Measurements from ENCODE around the gene SLC44A5. TPM values are rescaled to one million over a fixed set of nuclear protein-coding genes. Genes with fewer than 3 reads are reported as not detected.
"Not testable (repeated sequence)": the region's sequence is repeated elsewhere in the genome, so short reads cannot be mapped to it uniquely, and the experiment has no call there.

SLC44A5 gene
- total RNA-seq, 4 donors from 2014 or later, result 0.25 to 0.37 (median 0.34) TPM

DNA sequence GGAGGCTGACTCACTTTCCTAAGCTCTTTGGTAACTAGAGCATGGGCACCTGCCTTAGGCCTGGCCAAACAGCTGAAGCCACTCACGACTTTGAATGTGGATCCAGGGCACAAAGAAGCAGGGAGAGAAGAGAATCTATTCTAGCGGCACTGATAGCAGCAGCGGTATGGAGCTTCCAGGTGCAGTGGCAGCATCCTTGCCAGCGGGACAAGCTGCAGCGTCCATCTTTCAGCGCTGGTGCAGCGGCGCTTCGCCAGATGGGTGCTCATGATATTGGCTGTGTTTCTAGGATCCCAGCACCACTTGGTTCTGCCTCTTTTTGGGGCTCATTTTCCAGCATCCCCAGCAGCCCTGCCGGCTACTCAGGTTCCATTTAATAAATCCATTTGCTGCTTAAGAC is 184.2 kb downstream of the SLC44A5 start:
- ATAC-seq (ENCODE audit: low FRiP score) (no peak), DNase-seq (ENCODE audit: low spot score) (no peak)
- TF ChIP-seq, protein P1, sequence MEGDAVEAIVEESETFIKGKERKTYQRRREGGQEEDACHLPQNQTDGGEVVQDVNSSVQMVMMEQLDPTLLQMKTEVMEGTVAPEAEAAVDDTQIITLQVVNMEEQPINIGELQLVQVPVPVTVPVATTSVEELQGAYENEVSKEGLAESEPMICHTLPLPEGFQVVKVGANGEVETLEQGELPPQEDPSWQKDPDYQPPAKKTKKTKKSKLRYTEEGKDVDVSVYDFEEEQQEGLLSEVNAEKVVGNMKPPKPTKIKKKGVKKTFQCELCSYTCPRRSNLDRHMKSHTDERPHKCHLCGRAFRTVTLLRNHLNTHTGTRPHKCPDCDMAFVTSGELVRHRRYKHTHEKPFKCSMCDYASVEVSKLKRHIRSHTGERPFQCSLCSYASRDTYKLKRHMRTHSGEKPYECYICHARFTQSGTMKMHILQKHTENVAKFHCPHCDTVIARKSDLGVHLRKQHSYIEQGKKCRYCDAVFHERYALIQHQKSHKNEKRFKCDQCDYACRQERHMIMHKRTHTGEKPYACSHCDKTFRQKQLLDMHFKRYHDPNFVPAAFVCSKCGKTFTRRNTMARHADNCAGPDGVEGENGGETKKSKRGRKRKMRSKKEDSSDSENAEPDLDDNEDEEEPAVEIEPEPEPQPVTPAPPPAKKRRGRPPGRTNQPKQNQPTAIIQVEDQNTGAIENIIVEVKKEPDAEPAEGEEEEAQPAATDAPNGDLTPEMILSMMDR (IDR thresholded peaks at IDR 0.05), result no peak

GRCh38 chr1:75425001-75425650 is 185.8 kb downstream of the SLC44A5 start:
- no peak for ATAC-seq (ENCODE audit: low FRiP score)
- TF ChIP-seq, protein P1 (IDR thresholded peaks at IDR 0.05), result no peak

GRCh38 chr1:75423616-75424015 is 187.3 kb downstream of the SLC44A5 start:
- DNase-seq (ENCODE audit: low spot score) (no peak), ATAC-seq (ENCODE audit: low FRiP score) (no peak)
- TF ChIP-seq, protein P1 (IDR thresholded peaks at IDR 0.05), result no peak

More at GRCh38 chr1:75425001-75425650, 185.8 kb downstream of the SLC44A5 start:
- no peak for DNase-seq (ENCODE audit: low spot score)

- TF ChIP-seq, protein P1 (IDR thresholded peaks at IDR 0.05), result no peak
- no peak for DNase-seq (ENCODE audit: low spot score)
- ATAC-seq (ENCODE audit: low FRiP score), result no peak
Measured at GRCh38 chr1:75423136-75423535, 187.8 kb downstream of the SLC44A5 start.

DNA sequence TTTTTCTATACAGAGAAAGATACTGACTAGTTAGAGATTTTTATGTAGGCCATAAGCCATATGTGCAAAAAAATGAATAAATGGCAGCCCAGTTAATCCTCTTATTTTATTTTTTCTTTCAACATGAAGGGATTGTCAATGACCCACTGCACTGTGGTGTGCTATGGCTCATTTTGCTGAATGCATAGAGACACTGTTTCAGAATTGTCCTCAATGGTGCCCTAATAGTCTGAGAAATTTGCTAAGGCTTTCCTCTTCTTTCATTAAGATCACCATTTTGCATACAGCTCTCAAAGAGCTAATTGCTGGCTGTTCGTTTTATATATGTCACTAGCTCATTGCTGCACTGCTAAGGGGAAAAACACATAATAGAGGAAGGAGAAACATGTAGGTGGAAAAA is 189.5 kb downstream of the SLC44A5 start:
- no peak for ATAC-seq (ENCODE audit: low FRiP score)
- no peak for DNase-seq (ENCODE audit: low spot score)

GRCh38 chr1:75415187-75415586 is 195.7 kb downstream of the SLC44A5 start:
- TF ChIP-seq, protein P1 (IDR thresholded peaks at IDR 0.05), result no peak
- ATAC-seq (ENCODE audit: low FRiP score) (no peak), DNase-seq (ENCODE audit: low spot score) (no peak)

More for the DNA sequence above, 189.5 kb downstream of the SLC44A5 start:
- TF ChIP-seq, protein P1 (IDR thresholded peaks at IDR 0.05), result no peak

DNA sequence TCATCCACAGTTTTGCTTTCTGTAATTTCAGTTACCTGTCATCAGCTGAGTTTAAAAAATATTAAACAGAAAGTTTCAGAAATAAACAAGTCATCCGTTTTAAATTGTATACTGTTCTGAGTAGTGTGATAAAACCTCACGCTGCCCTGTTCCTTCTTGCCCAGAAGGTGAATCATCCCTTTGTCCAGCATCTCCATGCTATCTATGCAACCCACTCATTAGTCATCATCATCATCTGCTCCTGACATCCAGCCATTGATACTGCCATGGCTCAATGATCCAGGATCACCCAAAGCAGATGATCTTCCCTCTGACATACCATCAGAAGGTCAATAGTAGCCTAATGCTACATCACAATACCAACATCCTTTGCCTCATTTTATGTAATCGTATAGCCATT is 198.3 kb downstream of the SLC44A5 start:
- TF ChIP-seq, protein P1 (IDR thresholded peaks at IDR 0.05), result no peak
- no peak for DNase-seq (ENCODE audit: low spot score)
- ATAC-seq (ENCODE audit: low FRiP score), result no peak

GRCh38 chr1:75404681-75405080 is 206.2 kb downstream of the SLC44A5 start:
- not testable (repeated sequence) for DNase-seq (ENCODE audit: low spot score); ATAC-seq (ENCODE audit: low FRiP score)

DNA sequence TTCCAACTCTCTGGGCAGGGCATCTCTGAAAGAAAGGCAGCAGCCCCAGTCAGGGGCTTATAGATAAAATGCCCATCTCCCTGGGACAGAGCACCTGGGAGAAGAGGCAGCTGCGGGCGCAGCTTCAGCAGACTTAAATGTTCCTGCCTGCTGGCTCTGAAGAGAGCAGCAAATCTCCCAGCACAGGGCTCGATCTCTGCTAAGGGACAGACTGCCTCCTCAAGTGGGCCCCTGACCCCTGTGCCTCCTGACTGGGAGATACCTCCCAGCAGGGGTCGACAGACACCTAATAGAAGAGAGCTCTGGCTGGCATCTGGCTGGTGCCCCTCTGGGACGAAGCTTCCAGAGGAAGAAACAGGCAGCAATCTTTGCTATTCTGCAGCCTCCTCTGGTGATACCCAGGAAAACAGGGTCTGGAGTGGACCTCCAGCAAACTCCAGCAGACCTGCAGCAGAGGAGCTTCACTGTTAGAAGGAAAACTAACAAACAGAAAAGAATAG is 207.7 kb downstream of the SLC44A5 start:
- not testable (repeated sequence) for DNase-seq (ENCODE audit: low spot score); ATAC-seq (ENCODE audit: low FRiP score)

All from omental fat pad (tissue), 4 donors.